Chondrocyte (in vitro differentiated cells): ENCODE data around the gene ZFP36L2. TPM values are rescaled to one million over a fixed set of nuclear protein-coding genes. Genes with fewer than 3 reads are reported as not detected.

Experiments used
- DNase-seq: peaks from one replicate; pipeline ENCODE4 v3.0.0; 2021; ENCODE audit warnings: mixed read lengths, low spot score
- H3K27ac Mint-ChIP-seq: one replicate; pipeline ENCODE4 v1.8.0; 2021; ENCODE audit warnings: mild to moderate bottlenecking, moderate library complexity, mixed read lengths; ENCODE audit not compliant: unreplicated experiment
- H3K27me3 Mint-ChIP-seq: 2 replicates; pipeline ENCODE4 v1.8.0; 2021; ENCODE audit warnings: low read depth, mixed read lengths
- H3K36me3 Mint-ChIP-seq: 2 replicates; pipeline ENCODE4 v1.8.0; 2021; ENCODE audit warnings: low read depth, mixed read lengths
- H3K4me1 Mint-ChIP-seq: 2 replicates; pipeline ENCODE4 v1.8.0; 2021; ENCODE audit warnings: low read depth, mild to moderate bottlenecking, mixed read lengths
- H3K4me3 Mint-ChIP-seq: one replicate; pipeline ENCODE4 v1.8.0; 2021; ENCODE audit warnings: mild to moderate bottlenecking, moderate library complexity, mixed read lengths; ENCODE audit not compliant: unreplicated experiment
- H3K9me3 Mint-ChIP-seq: 2 replicates; pipeline ENCODE4 v1.8.0; 2021; ENCODE audit warnings: low read depth, mixed read lengths
- total RNA-seq: library from RNA; stranded (reverse); gene quantifications from 3 replicates; pipeline ENCODE4 v1.2.1, GENCODE V29; 2021
- TF ChIP-seq, protein P1 (sequence below): fragments of 200-600 bp; sonication (generic); IDR thresholded peaks from 2 replicates; pipeline ENCODE4 v1.5.0; 2021; ENCODE audit warnings: antibody characterized with exemption, mild to moderate bottlenecking, moderate library complexity

ZFP36L2 gene
- total RNA-seq, 1 donor from 2014 or later, result 98.3 TPM

DNA sequence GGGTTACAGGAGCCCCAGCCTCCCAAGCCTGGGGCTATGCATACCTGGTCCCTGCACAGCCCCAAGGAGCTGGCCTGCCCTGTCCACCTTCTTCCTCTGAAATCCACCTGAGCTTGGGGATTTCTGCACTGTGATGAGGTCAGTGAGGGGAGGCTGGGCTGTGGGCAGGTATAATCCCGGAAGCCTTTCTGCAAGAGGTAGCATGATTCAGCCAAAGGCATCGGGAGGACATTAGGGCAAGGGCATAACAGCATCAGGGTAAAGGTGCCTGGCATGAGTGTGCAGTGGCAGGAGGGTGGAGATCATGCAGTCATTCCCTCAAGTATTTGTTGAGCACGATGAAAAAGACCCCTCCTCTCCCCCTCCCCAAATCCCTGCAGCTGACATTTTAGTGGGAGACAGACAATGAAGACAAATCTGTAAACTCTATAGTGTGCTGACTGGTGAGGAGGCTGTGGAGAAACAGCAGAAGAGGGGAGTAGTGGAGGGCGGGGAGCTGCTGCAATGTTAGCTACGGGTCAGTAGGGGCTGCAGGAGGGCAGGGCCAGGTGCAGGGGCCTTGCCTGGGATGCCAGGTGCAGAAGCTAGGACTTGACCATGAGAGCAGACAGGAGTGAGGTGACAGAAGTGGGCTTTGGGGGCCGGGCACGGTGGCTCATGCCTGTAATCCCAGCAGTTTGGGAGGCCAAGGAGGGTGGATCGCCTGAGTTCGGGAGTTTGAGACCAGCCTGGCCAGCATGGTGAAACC lies 18.7 kb downstream of the ZFP36L2 start:
- TF ChIP-seq, protein P1, sequence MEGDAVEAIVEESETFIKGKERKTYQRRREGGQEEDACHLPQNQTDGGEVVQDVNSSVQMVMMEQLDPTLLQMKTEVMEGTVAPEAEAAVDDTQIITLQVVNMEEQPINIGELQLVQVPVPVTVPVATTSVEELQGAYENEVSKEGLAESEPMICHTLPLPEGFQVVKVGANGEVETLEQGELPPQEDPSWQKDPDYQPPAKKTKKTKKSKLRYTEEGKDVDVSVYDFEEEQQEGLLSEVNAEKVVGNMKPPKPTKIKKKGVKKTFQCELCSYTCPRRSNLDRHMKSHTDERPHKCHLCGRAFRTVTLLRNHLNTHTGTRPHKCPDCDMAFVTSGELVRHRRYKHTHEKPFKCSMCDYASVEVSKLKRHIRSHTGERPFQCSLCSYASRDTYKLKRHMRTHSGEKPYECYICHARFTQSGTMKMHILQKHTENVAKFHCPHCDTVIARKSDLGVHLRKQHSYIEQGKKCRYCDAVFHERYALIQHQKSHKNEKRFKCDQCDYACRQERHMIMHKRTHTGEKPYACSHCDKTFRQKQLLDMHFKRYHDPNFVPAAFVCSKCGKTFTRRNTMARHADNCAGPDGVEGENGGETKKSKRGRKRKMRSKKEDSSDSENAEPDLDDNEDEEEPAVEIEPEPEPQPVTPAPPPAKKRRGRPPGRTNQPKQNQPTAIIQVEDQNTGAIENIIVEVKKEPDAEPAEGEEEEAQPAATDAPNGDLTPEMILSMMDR, result no peak
- no peak overlapping the region for H3K4me3 Mint-ChIP-seq
- H3K9me3 Mint-ChIP-seq, result no peaks in the 10 kb centered on the region
- H3K27ac Mint-ChIP-seq, result no peak overlapping the region
- no peak for DNase-seq
- no peaks in the 10 kb centered on the region for H3K27me3 Mint-ChIP-seq
- H3K4me1 Mint-ChIP-seq, result peaks cover 7% of the 10 kb centered on the region
- no peaks in the 10 kb centered on the region for H3K36me3 Mint-ChIP-seq

DNA sequence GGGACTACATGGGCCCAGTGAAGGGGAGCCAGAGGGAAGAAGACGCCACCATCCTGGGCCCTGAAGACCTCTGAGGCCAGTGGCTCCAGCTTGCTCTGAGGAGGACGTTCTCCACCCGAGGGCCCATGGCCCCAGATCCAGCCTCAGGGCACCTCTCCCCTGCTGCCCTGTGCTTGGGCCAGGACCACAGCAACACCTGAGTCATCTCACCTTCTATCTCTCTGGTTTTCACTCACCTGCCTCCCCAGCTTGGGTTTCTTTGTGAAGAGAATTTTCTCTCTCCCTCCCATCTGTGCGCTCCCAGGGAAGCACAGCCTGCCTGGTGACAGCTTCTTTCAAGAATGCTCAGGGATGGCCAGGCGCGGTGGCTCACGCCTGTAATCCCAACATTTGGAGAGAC lies 19.8 kb downstream of the ZFP36L2 start:
- no peaks in the 10 kb centered on the region for H3K36me3 Mint-ChIP-seq
- no peak overlapping the region for H3K27ac Mint-ChIP-seq
- no peaks in the 10 kb centered on the region for H3K27me3 Mint-ChIP-seq
- no peak overlapping the region for H3K4me3 Mint-ChIP-seq
- H3K9me3 Mint-ChIP-seq, result no peaks in the 10 kb centered on the region
- peaks cover 7% of the 10 kb centered on the region for H3K4me1 Mint-ChIP-seq
- TF ChIP-seq, protein P1, result no peak
- DNase-seq, result no peak

DNA sequence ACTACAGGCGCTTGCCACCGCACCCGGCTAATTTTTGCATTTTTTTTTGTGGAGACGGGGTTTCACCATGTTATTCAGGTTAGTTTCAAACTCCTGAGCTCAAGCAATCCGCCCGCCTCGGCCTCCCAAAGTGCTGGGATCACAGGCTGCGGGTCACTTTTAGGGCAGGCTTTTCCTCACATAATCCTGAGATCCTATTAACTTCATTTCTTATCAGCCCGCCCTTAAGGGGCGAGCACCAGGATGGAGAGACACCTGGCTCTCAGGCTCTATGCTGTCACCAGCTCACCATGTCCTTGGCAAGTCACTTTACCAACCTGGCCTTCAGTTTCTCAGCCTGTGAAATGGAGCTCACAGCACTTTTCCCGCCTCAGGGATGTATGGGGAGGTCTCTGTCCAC lies 23.0 kb downstream of the ZFP36L2 start:
- no peak for DNase-seq
- no peaks in the 10 kb centered on the region for H3K9me3 Mint-ChIP-seq
- TF ChIP-seq, protein P1, result no peak
- H3K36me3 Mint-ChIP-seq, result no peaks in the 10 kb centered on the region
- no peaks in the 10 kb centered on the region for H3K27me3 Mint-ChIP-seq
- no peak overlapping the region for H3K27ac Mint-ChIP-seq
- no peak overlapping the region for H3K4me3 Mint-ChIP-seq
- no peaks in the 10 kb centered on the region for H3K4me1 Mint-ChIP-seq

DNA sequence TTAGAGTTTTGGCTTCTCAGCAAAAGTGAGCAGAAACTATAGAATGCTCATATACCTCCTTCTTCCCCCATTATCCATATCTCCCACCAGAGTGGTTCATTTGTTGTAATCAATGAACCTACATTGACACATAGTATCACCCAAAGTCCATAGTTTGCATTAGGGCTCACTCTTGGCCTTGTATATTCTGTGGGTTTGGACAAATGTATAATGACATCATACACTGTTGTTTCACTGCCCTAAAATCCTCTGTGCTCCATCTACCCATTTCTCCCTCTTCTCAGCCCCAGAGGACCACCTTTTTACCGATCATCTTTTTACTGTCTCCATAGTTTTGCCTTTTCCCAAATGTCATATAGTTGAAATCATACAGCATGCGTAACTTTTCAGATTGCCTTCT lies 24.1 kb downstream of the ZFP36L2 start:
- Mint-ChIP-seq H3K9me3 (no peaks in the 10 kb centered on the region), H3K4me3 (no peak overlapping the region), H3K4me1 (peaks cover 3% of the 10 kb centered on the region), H3K27me3 (no peaks in the 10 kb centered on the region), H3K27ac (no peak overlapping the region), H3K36me3 (no peaks in the 10 kb centered on the region)
- DNase-seq, result no peak
- TF ChIP-seq, protein P1, result no peak

DNA sequence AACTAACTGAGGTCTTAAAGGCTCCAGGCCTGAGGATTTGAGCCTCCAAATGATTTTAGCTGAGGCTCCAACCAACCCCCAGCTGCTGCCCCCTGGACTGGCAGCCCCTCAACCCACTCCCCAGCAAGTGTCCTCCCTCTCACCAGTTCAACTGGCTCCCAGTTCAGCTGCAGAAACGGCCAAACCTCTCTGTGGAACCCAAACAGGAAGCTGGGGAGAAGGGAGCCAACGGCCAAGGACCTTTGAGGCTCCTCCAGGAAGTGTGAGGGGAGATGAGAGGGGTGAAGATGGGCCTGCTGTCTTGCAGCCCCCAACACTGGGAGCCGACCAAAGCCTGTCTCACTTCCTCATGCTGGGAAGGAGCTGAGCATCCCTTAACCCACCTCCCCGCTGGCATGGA lies 24.9 kb downstream of the ZFP36L2 start:
- Mint-ChIP-seq H3K4me1 (peaks cover 5% of the 10 kb centered on the region), H3K9me3 (no peaks in the 10 kb centered on the region), H3K27ac (no peak overlapping the region), H3K27me3 (no peaks in the 10 kb centered on the region), H3K4me3 (no peak overlapping the region), H3K36me3 (peaks cover under 1% of the 10 kb centered on the region)
- DNase-seq, result no peak
- TF ChIP-seq, protein P1, result no peak
